HUES64 (cell line): ENCODE data around the gene GRK3.
"Not testable (repeated sequence)": the region's sequence is repeated elsewhere in the genome, so short reads cannot be mapped to it uniquely, and the experiment has no call there.

Experiments used
- H3K27ac ChIP-seq: 2 replicates; pipeline ENCODE4 v1.7.0; 2013; ENCODE audit warnings: low read depth, low read length, inconsistent platforms
- H3K27me3 ChIP-seq: 2 replicates; pipeline ENCODE4 v1.6.1; 2013; ENCODE audit warnings: mild to moderate bottlenecking, low read length; ENCODE audit not compliant: insufficient read depth
- H3K36me3 ChIP-seq: 2 replicates; pipeline ENCODE4 v1.6.1; 2013; ENCODE audit warnings: mild to moderate bottlenecking, low read length; ENCODE audit not compliant: insufficient read depth
- H3K4me1 ChIP-seq: 2 replicates; pipeline ENCODE4 v1.6.1; 2013; ENCODE audit warnings: mild to moderate bottlenecking, low read length, moderate library complexity; ENCODE audit not compliant: insufficient read depth
- H3K4me3 ChIP-seq: 2 replicates; pipeline ENCODE4 v1.5.1; 2013; ENCODE audit warnings: mild to moderate bottlenecking, low read length, moderate library complexity
- H3K9ac ChIP-seq: 2 replicates; pipeline ENCODE4 v1.6.1; 2013; ENCODE audit warnings: mild to moderate bottlenecking, low read depth, low read length
- H3K9me3 ChIP-seq: 2 replicates; pipeline ENCODE4 v1.6.1; 2013; ENCODE audit warnings: low read depth, low read length; ENCODE audit not compliant: insufficient read depth
- WGBS: fragments of 150-250, 120-280 bp; methylation state at CpG from one replicate; pipeline ENCODE4 v1.1.7; 2013; ENCODE audit warnings: missing lambda C conversion rate; 5-methylcytosine and 5-hydroxymethylcytosine counted together

GRK3 gene

GRCh38 chr22:25698978-25699377 is 134.5 kb downstream of the GRK3 start:
- H3K27ac ChIP-seq: no peak overlapping the region
- no peaks in the 10 kb centered on the region for H3K9me3 ChIP-seq
- H3K27me3 ChIP-seq: no peaks in the 10 kb centered on the region
- H3K4me3 ChIP-seq: no peak overlapping the region
- WGBS: 95% methylated on average over 6 of the region's 6 CpGs
- H3K36me3 ChIP-seq: peaks cover 7% of the 10 kb centered on the region
- no peaks in the 10 kb centered on the region for H3K4me1 ChIP-seq
- H3K9ac ChIP-seq: no peak overlapping the region

GRCh38 chr22:25701056-25701780 is 136.7 kb downstream of the GRK3 start:
- Histone ChIP-seq H3K4me3 (no peak overlapping the region), H3K36me3 (peaks cover 11% of the 10 kb centered on the region), H3K9ac (no peak overlapping the region), H3K27me3 (no peaks in the 10 kb centered on the region), H3K4me1 (no peaks in the 10 kb centered on the region), H3K27ac (no peak overlapping the region), H3K9me3 (no peaks in the 10 kb centered on the region)
- 90% methylated on average over 13 of the region's 13 CpGs for WGBS

GRCh38 chr22:25702040-25702439 is 137.6 kb downstream of the GRK3 start:
- H3K27ac ChIP-seq: no peak overlapping the region
- H3K27me3 ChIP-seq: no peaks in the 10 kb centered on the region
- peaks cover 8% of the 10 kb centered on the region; the same call in 1 of the 2 replicates for H3K36me3 ChIP-seq
- no peak overlapping the region for H3K9ac ChIP-seq
- H3K4me3 ChIP-seq: no peak overlapping the region
- no peaks in the 10 kb centered on the region for H3K9me3 ChIP-seq
- no peaks in the 10 kb centered on the region for H3K4me1 ChIP-seq

GRCh38 chr22:25702571-25703167 is 138.2 kb downstream of the GRK3 start:
- Histone ChIP-seq H3K9me3 (no peaks in the 10 kb centered on the region), H3K4me3 (no peak overlapping the region), H3K4me1 (no peaks in the 10 kb centered on the region), H3K27me3 (no peaks in the 10 kb centered on the region), H3K9ac (no peak overlapping the region), H3K27ac (no peak overlapping the region), H3K36me3 (peaks cover 8% of the 10 kb centered on the region; the same call in 1 of the 2 replicates)
- WGBS: 95% methylated on average over 6 of the region's 7 CpGs

GRCh38 chr22:25704701-25705100 is 140.2 kb downstream of the GRK3 start:
- Histone ChIP-seq H3K36me3 (peaks cover 8% of the 10 kb centered on the region; the same call in 1 of the 2 replicates), H3K27ac (no peak overlapping the region), H3K4me1 (no peaks in the 10 kb centered on the region), H3K9ac (no peak overlapping the region), H3K27me3 (no peaks in the 10 kb centered on the region), H3K9me3 (no peaks in the 10 kb centered on the region), H3K4me3 (no peak overlapping the region)
- WGBS: 98% methylated on average over 2 of the region's 2 CpGs

GRCh38 chr22:25706197-25706596 is 141.7 kb downstream of the GRK3 start:
- H3K4me3 ChIP-seq: no peak overlapping the region
- no peaks in the 10 kb centered on the region for H3K9me3 ChIP-seq
- H3K36me3 ChIP-seq: peaks cover 15% of the 10 kb centered on the region; the same call in 1 of the 2 replicates
- no peak overlapping the region for H3K27ac ChIP-seq
- no peaks in the 10 kb centered on the region for H3K4me1 ChIP-seq
- 90% methylated on average over 4 of the region's 5 CpGs for WGBS
- no peaks in the 10 kb centered on the region for H3K27me3 ChIP-seq
- no peak overlapping the region for H3K9ac ChIP-seq

- H3K27me3 ChIP-seq, H3K4me3 ChIP-seq, H3K9me3 ChIP-seq, H3K4me1 ChIP-seq, H3K9ac ChIP-seq, H3K27ac ChIP-seq: not testable (repeated sequence)
- WGBS: 91% methylated on average over 6 of the region's 6 CpGs
- peaks cover 17% of the 10 kb centered on the region; the same call in 1 of the 2 replicates for H3K36me3 ChIP-seq
Observed at GRCh38 chr22:25708430-25708829, 144.0 kb downstream of the GRK3 start.

- peaks cover 24% of the 10 kb centered on the region; the same call in 1 of the 2 replicates for H3K36me3 ChIP-seq
- no peak overlapping the region for H3K9ac ChIP-seq
- 96% methylated on average over 6 of the region's 6 CpGs for WGBS
Observed at GRCh38 chr22:25709758-25710157, 145.3 kb downstream of the GRK3 start.

GRCh38 chr22:25710501-25710900 is 146.0 kb downstream of the GRK3 start:
- H3K4me1 ChIP-seq: no peaks in the 10 kb centered on the region
- H3K9ac ChIP-seq: no peak overlapping the region
- no peak overlapping the region for H3K4me3 ChIP-seq
- no peak overlapping the region for H3K27ac ChIP-seq
- H3K36me3 ChIP-seq: peaks cover 22% of the 10 kb centered on the region; the same call in 1 of the 2 replicates
- no peaks in the 10 kb centered on the region for H3K9me3 ChIP-seq
- 91% methylated on average over 7 of the region's 7 CpGs for WGBS
- H3K27me3 ChIP-seq: no peaks in the 10 kb centered on the region

More at GRCh38 chr22:25709758-25710157, 145.3 kb downstream of the GRK3 start:
- H3K27me3 ChIP-seq: no peaks in the 10 kb centered on the region
- no peak overlapping the region for H3K27ac ChIP-seq
- no peaks in the 10 kb centered on the region for H3K4me1 ChIP-seq
- H3K9me3 ChIP-seq: no peaks in the 10 kb centered on the region
- no peak overlapping the region for H3K4me3 ChIP-seq

GRCh38 chr22:25711491-25711890 is 147.0 kb downstream of the GRK3 start:
- Histone ChIP-seq H3K27ac (no peak overlapping the region), H3K4me3 (no peak overlapping the region), H3K9me3 (no peaks in the 10 kb centered on the region), H3K27me3 (no peaks in the 10 kb centered on the region), H3K36me3 (peaks cover 26% of the 10 kb centered on the region; the same call in 1 of the 2 replicates), H3K4me1 (no peaks in the 10 kb centered on the region), H3K9ac (no peak overlapping the region)
- 91% methylated on average over 6 of the region's 6 CpGs for WGBS

GRCh38 chr22:25712661-25713400 is 148.4 kb downstream of the GRK3 start:
- H3K27ac ChIP-seq: no peak overlapping the region
- H3K4me3 ChIP-seq: no peak overlapping the region
- H3K36me3 ChIP-seq: peaks cover 26% of the 10 kb centered on the region; the same call in 1 of the 2 replicates
- no peaks in the 10 kb centered on the region for H3K4me1 ChIP-seq
- H3K9ac ChIP-seq: no peak overlapping the region
- WGBS: 91% methylated on average over 6 of the region's 7 CpGs
- no peaks in the 10 kb centered on the region for H3K27me3 ChIP-seq
- no peaks in the 10 kb centered on the region for H3K9me3 ChIP-seq
